T-helper 9 cell (primary cell): ENCODE results near the gene KRT83.

Experiments used
- DNase-seq: peaks from one replicate; pipeline ENCODE4 v3.0.0-alpha.2; 2020

The KRT83 gene

GRCh38 chr12:52285172-52285745 lies 35.9 kb downstream of the KRT83 start:
- no peak for DNase-seq

- DNase-seq = no peak
These were observed 36.5 kb downstream of the KRT83 start for GRCh38 chr12:52284562-52285171.

- no peak for DNase-seq
These were observed 40.2 kb downstream of the KRT83 start for GRCh38 chr12:52280796-52281560.

GRCh38 chr12:52280319-52280795 lies 40.8 kb downstream of the KRT83 start:
- DNase-seq = no peak

DNA sequence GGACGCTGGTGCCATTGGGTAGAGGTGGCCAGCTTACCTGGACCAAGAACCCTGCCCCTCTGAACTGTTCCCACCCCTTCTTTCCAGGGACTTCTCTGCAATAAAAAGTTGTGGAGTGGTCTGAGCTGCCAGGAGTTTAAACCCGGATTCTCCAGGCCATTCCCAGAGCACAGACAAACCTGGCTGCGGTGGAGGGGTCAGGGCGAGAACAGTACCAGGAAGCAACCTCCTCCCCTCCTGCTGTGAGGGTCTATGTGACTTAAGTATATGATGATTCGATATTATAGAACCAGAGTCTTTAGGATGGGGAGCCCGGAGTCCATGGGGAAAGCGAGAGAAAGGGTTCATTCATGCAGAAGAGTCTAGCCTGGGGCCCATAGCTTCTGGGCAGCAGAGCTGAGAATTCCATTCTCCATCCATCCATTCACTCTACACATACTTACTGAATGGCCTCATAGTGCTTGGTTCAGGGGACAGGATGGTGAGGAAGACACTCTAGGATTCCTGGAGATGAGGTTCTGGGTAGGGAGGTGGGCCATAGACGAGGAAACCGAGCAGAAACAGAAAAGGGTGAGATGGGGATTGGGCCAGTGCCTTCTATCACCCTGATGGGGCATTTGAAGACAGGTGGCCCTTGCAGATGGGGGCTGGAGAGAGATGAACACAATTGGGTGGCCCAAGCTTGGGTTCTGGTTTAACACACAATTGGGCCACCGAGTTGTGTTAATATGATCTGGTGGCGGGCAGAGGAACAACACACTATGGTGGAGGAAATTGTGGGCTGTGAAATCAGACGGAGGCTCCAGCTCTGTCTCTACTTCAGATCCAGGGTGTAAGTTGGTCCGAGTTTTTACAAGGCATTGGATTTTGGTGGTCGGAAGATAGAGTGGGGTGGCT lies 41.5 kb downstream of the KRT83 start:
- no peak for DNase-seq

- DNase-seq = peak; percentile 65
These were observed 42.4 kb downstream of the KRT83 start for GRCh38 chr12:52278575-52279421.

DNA sequence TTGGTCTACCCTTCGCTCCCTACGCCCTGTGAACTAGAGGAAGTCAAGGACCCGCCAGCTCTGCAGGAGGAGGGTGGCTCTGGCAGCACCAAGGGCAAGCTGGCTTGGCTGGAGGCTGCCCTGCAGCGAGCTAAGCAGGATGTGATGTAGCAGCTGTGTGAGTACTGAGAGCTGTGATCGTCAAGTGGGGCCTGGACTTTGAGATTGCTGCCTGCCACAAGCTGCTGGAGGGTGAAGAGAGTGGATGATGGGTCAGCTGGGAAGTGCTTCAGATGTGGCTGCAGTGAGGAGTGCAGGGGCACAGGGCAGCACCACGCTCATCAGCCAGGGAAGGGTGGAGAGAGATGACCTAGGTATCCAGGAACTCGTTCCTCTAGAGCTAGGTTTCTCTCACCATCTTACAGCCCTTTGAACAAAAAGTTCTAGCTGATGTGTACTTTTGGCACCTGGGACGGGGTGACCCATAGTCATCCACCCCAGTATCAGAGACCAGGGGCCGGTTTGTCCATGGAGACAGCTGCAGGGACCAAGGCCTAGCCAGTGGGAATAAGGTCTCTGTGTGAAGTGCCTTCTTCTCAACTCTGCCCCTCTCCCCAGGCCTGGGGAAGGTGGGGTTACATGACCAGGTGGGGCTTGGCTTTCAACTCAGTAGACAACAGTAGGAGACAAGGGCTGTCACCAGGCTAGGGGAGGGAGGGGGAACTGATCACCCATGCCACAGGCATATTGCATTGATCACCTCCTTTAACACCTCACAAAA lies 43.5 kb downstream of the KRT83 start:
- DNase-seq = no peak

GRCh38 chr12:52275686-52276085 lies 45.5 kb downstream of the KRT83 start:
- DNase-seq = no peak

DNA sequence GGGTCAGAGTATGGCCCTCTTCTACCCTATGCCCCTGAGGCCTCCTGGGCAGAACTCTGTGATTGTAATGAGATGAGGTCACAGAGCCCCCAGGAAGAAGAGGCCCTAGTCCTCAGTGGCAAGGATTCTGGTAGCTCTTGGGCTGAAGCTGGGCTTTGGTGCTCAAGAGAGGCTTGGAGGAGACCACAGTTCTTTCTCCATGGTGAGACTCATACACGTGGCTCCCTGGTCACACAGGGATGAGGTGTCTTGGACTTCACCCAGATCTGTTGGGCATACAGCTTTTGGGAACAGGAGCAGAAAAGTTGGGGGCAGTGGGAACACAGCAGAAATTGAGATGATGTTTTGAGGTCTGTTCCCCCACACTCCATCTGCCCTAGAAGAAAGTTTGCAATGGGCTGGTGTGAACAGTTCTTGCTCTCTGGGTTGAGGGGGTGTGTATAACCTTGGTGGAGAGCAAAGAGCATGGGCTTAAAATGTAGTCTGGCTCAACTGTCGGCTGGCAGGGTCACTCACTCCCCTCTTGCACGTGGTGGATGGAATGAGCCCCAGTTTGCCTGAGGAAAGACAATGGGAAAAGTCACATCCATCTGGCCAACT lies 46.6 kb downstream of the KRT83 start, which contains the start of gene KRT86:
TSS of gene KRT86 (plus strand) at position 125 of the 600 bp plus-strand sequence. CDS start 27,272 bp downstream, outside the sequence.
- DNase-seq = no peak

GRCh38 chr12:52271158-52271557 lies 50.0 kb downstream of the KRT83 start:
- no peak for DNase-seq

DNA sequence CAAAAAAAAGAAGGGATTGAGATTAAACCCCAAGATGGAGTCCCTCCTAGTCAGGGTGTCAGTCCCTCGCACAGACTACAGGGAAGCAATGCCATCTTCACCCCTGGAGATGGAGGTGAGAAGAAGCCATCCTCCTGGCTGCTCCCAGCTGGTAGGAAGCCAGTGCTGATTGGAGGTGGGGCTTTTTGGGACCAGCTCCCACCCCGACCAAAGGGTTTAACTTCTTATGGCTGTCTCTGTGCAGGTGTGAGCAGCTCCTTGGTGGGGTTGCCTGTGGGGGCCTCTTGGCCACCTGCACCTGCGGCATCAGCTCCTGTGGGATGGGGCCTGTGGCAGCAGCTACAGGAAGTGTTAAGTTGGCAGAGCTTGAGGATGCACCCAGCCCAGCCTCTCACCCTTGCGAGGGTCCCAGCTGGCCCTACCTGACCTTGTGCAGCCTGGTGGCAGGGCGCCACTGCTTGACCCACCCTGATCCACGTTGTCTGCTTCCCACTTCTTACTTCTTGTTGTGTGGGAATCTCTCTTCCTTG lies 50.6 kb downstream of the KRT83 start:
- DNase-seq = no peak

DNA sequence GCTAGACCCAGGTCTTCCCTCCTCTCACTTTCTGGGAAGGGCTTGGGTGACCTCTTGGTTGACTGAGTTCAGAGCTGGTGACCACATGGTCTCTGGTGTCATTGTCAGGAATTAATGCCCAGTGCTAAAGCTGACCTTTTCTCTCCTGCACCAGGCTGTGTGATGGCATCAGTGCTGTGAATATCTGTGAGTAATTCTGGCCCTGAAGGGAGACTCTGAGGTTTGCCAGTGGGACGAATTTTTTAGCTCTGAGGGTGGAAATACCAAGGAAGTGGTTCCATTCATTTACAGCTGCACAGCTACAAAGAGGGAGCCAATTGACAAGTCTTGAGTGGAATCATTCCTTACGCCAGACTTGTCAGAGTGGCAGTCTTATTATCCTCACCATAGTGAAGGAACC lies 53.0 kb downstream of the KRT83 start:
- no peak for DNase-seq

GRCh38 chr12:52267699-52268098 lies 53.5 kb downstream of the KRT83 start:
- no peak for DNase-seq

DNA sequence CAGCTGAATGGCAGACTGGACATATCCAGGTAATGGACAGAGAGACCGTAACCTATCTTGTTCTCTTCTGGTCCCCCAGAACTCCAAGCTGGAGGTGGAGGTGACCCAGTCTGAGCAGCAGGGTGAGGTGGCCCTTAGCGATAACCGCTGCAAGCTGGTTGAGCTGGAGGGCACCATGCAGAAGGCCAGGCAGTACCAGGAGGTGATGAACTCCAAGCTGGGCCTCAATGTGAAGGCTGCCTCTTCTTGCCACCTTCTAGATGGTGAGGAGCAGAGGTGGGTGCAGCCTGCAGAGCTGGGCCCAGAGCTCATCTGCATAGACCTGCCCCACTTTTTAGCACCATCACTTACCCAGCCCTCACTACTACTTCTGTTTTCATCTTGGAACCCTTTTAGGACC lies 53.9 kb downstream of the KRT83 start:
- no peak for DNase-seq

GRCh38 chr12:52266514-52266913 lies 54.7 kb downstream of the KRT83 start:
- DNase-seq = no peak

DNA sequence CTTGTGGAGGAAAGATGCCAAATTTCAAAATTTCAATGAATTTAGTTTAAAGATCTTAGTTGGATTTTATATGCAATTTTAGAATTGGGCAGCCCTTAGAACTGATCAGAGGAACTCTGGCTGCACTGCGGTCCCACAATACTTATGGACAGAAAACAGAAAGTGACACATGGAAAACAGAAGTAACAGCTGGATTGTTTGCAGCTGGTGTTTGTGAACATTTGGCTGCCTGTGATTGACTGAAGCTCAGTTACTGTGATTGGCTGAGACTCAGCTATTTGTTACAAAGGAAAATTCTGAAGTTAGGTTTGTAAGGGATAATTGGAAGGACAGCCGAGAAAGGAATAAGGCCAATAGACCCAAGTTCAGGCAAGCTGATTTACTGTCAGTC lies 56.8 kb downstream of the KRT83 start:
- DNase-seq = no peak
